ENCODE results near the gene KIAA0825.

DNA sequence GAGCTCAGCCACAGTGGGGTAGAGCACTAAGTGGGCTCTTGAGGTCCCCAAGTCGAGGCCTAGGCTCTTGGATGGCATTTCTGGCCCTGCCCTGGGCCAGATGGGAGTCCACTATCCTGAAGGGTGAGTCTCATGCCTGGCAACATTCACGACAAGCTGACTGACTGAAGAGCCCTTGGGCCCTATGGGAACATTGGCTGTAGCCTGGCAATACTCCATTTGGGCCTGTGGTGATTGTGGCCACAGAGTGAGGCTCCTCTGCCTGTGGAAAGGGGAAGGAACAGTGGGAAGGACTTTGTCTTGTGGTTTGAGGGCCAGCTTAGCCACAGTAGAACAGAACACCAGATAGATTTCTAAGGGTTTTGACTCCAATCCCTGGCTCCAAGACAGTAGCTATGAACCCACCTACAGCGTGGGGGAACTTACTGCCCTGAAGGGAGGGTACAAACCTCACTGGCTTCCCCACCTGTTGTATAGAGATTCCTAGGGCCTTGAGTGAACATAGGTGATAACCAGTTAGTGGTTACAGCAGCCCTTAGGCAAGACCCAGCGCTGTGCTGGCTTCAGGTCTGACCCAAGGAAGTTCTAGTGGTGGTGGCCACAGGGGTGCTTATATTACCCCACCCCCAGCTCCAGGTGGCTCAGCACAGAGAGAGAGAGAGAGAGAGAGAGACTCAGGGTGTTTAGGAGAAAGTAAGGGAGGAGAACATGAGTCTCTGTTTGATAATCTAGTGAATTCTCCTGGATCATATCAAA, 72.4 kb downstream of the KIAA0825 start:
- TF ChIP-seq, protein P1, sequence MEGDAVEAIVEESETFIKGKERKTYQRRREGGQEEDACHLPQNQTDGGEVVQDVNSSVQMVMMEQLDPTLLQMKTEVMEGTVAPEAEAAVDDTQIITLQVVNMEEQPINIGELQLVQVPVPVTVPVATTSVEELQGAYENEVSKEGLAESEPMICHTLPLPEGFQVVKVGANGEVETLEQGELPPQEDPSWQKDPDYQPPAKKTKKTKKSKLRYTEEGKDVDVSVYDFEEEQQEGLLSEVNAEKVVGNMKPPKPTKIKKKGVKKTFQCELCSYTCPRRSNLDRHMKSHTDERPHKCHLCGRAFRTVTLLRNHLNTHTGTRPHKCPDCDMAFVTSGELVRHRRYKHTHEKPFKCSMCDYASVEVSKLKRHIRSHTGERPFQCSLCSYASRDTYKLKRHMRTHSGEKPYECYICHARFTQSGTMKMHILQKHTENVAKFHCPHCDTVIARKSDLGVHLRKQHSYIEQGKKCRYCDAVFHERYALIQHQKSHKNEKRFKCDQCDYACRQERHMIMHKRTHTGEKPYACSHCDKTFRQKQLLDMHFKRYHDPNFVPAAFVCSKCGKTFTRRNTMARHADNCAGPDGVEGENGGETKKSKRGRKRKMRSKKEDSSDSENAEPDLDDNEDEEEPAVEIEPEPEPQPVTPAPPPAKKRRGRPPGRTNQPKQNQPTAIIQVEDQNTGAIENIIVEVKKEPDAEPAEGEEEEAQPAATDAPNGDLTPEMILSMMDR (IDR thresholded peaks at IDR 0.05; ENCODE audit: low read depth, low read length, poor library complexity, severe bottlenecking), result no peak
- TF ChIP-seq EZH2phosphoT487 (IDR thresholded peaks at IDR 0.05; ENCODE audit: borderline replicate concordance, low read length), result no peak
